HEK293 (cell line): Measurements from ENCODE around the gene CNRIP1.

Experiments
- CTCF ChIA-PET: fragments of 350-600 bp; formaldehyde crosslinking; extraction: SDS; loops from one replicate; lab custom pipeline; 2021; ENCODE audit warnings: antibody characterized with exemption; lab: Yijun Ruan, JAX
- POLR2A ChIA-PET: fragments of 300-600 bp; formaldehyde crosslinking; extraction: SDS; loops from one replicate; lab custom pipeline; 2020; ENCODE audit warnings: antibody characterized with exemption, inconsistent platforms; lab: Yijun Ruan, JAX
- H3K27ac ChIP-seq: fragments of 200-500 bp; sonication (Bioruptor generic); 2 replicates; pipeline ENCODE4 v1.5.1; 2014; ENCODE audit warnings: low read depth, low read length, control low read depth, inconsistent platforms; ENCODE audit errors: extremely low read depth
- H3K36me3 ChIP-seq, 2 experiments: fragments of 200-500 bp in 1 of 2; sonication (Bioruptor generic) in 1 of 2; 1 replicate in 1 of 2; 2 replicates in 1 of 2; pipeline ENCODE4 v1.5.1; 2014 to 2017; ENCODE audit warnings: inconsistent platforms in 2 of 2, low read length in 2 of 2; ENCODE audit not compliant: control insufficient read depth in 2 of 2, insufficient read depth in 1 of 2
- H3K4me1 ChIP-seq: fragments of 200-500 bp; sonication (Bioruptor generic); 2 replicates; pipeline ENCODE4 v1.5.1; 2014; ENCODE audit warnings: mild to moderate bottlenecking, low read length, inconsistent platforms; ENCODE audit not compliant: control insufficient read depth, insufficient read depth
- H3K4me3 ChIP-seq: 2 replicates; pipeline ENCODE4 v1.5.1; 2011; ENCODE audit warnings: low read depth, mild to moderate bottlenecking, control low read depth, low read length, moderate library complexity
- H3K9me3 ChIP-seq: fragments of 200-500 bp; sonication (Bioruptor generic); 2 replicates; pipeline ENCODE4 v1.5.1; 2014; ENCODE audit warnings: low read depth, low read length, inconsistent platforms; ENCODE audit not compliant: control insufficient read depth, insufficient read depth
- GFI1B ChIP-seq: fragments of 450-650 bp; formaldehyde crosslinking; IDR thresholded peaks from 2 replicates; pipeline ENCODE4 v1.5.1; 2016; ENCODE audit warnings: missing biosample characterization, missing genetic modification characterization
- HOXC10 ChIP-seq: sonication (generic); formaldehyde crosslinking; IDR thresholded peaks from 2 replicates; pipeline ENCODE4 v1.8.1; 2023; ENCODE audit warnings: mild to moderate bottlenecking, missing genetic modification reagents
- KLF10 ChIP-seq: fragments of 450-650 bp; IDR thresholded peaks from 2 replicates; pipeline ENCODE4 v1.5.1; 2018; ENCODE audit warnings: missing biosample characterization, mild to moderate bottlenecking, missing genetic modification characterization
- MEIS1 ChIP-seq: sonication (generic); formaldehyde crosslinking; IDR thresholded peaks from 2 replicates; pipeline ENCODE4 v1.8.1; 2022; ENCODE audit warnings: missing genetic modification reagents, mild to moderate bottlenecking, borderline replicate concordance
- MZF1 ChIP-seq: fragments of 450-650 bp; formaldehyde crosslinking; IDR thresholded peaks from 2 replicates; pipeline ENCODE4 v1.5.1; 2017; ENCODE audit warnings: missing biosample characterization, missing genetic modification characterization, borderline replicate concordance
- PRDM2 ChIP-seq: fragments of 450-650 bp; formaldehyde crosslinking; IDR thresholded peaks from 2 replicates; pipeline ENCODE4 v1.5.1; 2016; ENCODE audit warnings: missing biosample characterization, missing genetic modification characterization, borderline replicate concordance
- YY2 ChIP-seq: fragments of 450-650 bp; formaldehyde crosslinking; IDR thresholded peaks from 2 replicates; pipeline ENCODE4 v1.5.1; 2016; ENCODE audit warnings: missing biosample characterization, missing genetic modification characterization
- ZBTB20 ChIP-seq: fragments of 450-650 bp; formaldehyde crosslinking; IDR thresholded peaks from 2 replicates; pipeline ENCODE4 v1.5.1; 2016; ENCODE audit warnings: missing biosample characterization, missing genetic modification characterization
- ZBTB49 ChIP-seq: fragments of 450-650 bp; formaldehyde crosslinking; IDR thresholded peaks from 2 replicates; pipeline ENCODE4 v1.5.1; 2016; ENCODE audit warnings: missing biosample characterization, missing genetic modification characterization, low read depth
- ZNF114 ChIP-seq: fragments of 450-650 bp; formaldehyde crosslinking; IDR thresholded peaks from 2 replicates; pipeline ENCODE4 v1.5.0; 2017; ENCODE audit warnings: missing biosample characterization, missing genetic modification characterization
- ZNF155 ChIP-seq: fragments of 450-650 bp; formaldehyde crosslinking; IDR thresholded peaks from 2 replicates; pipeline ENCODE4 v1.5.1; 2016; ENCODE audit warnings: missing biosample characterization, missing genetic modification characterization
- ZNF18 ChIP-seq: fragments of 450-650 bp; formaldehyde crosslinking; IDR thresholded peaks from 2 replicates; pipeline ENCODE4 v1.5.1; 2016; ENCODE audit warnings: missing biosample characterization, missing genetic modification characterization
- ZNF248 ChIP-seq: fragments of 450-650 bp; formaldehyde crosslinking; IDR thresholded peaks from 2 replicates; pipeline ENCODE4 v1.5.1; 2017; ENCODE audit warnings: missing biosample characterization, missing genetic modification characterization
- ZNF274 ChIP-seq, 2 experiments: fragments of 200-500 bp in 1 of 2; fragments of 450-650 bp in 1 of 2; sonication (Bioruptor generic) in 1 of 2; formaldehyde crosslinking in 1 of 2; IDR thresholded peaks; 2 replicates each; pipeline versions ENCODE4 v1.5.1 to v1.6.1; 2014 to 2016; ENCODE audit warnings: borderline replicate concordance in 1 of 2, inconsistent platforms in 1 of 2, low read length in 1 of 2, missing biosample characterization in 1 of 2, missing genetic modification characterization in 1 of 2
- ZNF302 ChIP-seq: fragments of 450-650 bp; formaldehyde crosslinking; IDR thresholded peaks from 2 replicates; pipeline ENCODE4 v1.5.1; 2016; ENCODE audit warnings: missing biosample characterization, missing genetic modification characterization, low read depth
- ZNF354C ChIP-seq: fragments of 450-650 bp; formaldehyde crosslinking; IDR thresholded peaks from 2 replicates; pipeline ENCODE4 v1.5.1; 2016; ENCODE audit warnings: missing biosample characterization, missing genetic modification characterization, low read depth, borderline replicate concordance
- ZNF416 ChIP-seq: fragments of 450-650 bp; formaldehyde crosslinking; IDR thresholded peaks from 2 replicates; pipeline ENCODE4 v1.5.1; 2016; ENCODE audit warnings: missing biosample characterization, missing genetic modification characterization
- ZNF433 ChIP-seq: fragments of 450-650 bp; formaldehyde crosslinking; IDR thresholded peaks from 2 replicates; pipeline ENCODE4 v1.5.1; 2016; ENCODE audit warnings: missing biosample characterization, missing genetic modification characterization, low read depth
- ZNF623 ChIP-seq: fragments of 450-650 bp; formaldehyde crosslinking; IDR thresholded peaks from 2 replicates; pipeline ENCODE4 v1.5.1; 2016; ENCODE audit warnings: missing biosample characterization, missing genetic modification characterization
- ZNF654 ChIP-seq: fragments of 450-650 bp; formaldehyde crosslinking; IDR thresholded peaks from 2 replicates; pipeline ENCODE4 v1.5.1; 2016; ENCODE audit warnings: low read depth, missing biosample characterization, missing genetic modification characterization
- ZSCAN5A ChIP-seq: fragments of 450-650 bp; formaldehyde crosslinking; IDR thresholded peaks from 2 replicates; pipeline ENCODE4 v1.5.1; 2016; ENCODE audit warnings: missing biosample characterization, missing genetic modification characterization

CNRIP1 gene

GRCh38 chr2:68352651-68353391, 33.1 kb upstream of the CNRIP1 start:
- TF ChIP-seq ZNF274 (IDR thresholded peaks at IDR 0.05; ENCODE audit: low read length) (no peak), ZNF274 (tag by site-specific recombination; IDR thresholded peaks at IDR 0.05; ENCODE audit: borderline replicate concordance) (no peak), HOXC10 (no peak), MEIS1 (no peak), ZNF416 (tag by site-specific recombination) (no peak)
- CTCF ChIA-PET: interaction anchor here (0.7 to 1.0 kb wide), 2 partner anchors 13 to 89 kb away, joined by 3 read pairs; partner anchors contain the start of gene PLEK
- POLR2A ChIA-PET: no interaction called here
- H3K27ac ChIP-seq: no peak overlapping the region
- no peak overlapping the region for H3K4me3 ChIP-seq
- H3K9me3 ChIP-seq: no peaks in the 10 kb centered on the region
- no peaks in the 10 kb centered on the region for H3K36me3 ChIP-seq
- no peaks in the 10 kb centered on the region for H3K4me1 ChIP-seq

GRCh38 chr2:68351997-68352396, 32.2 kb upstream of the CNRIP1 start:
- H3K9me3 ChIP-seq: no peaks in the 10 kb centered on the region

More at GRCh38 chr2:68351997-68352396, 32.2 kb upstream of the CNRIP1 start:
- CTCF ChIA-PET: interaction anchor here (1.0 kb wide), 2 partner anchors 9 to 14 kb away, joined by 3 read pairs; partner anchors contain the start of gene PLEK
- Histone ChIP-seq H3K36me3 (no peaks in the 10 kb centered on the region), H3K27ac (no peak overlapping the region), H3K4me1 (no peaks in the 10 kb centered on the region), H3K4me3 (no peak overlapping the region)
- POLR2A ChIA-PET: no interaction called here
- TF ChIP-seq PRDM2: no peak
- TF ChIP-seq ZNF114 (tag by site-specific recombination): no peak
- no peak for TF ChIP-seq ZNF433 (tag by site-specific recombination)
- TF ChIP-seq MZF1 (tag by site-specific recombination): no peak
- TF ChIP-seq ZNF354C (tag by site-specific recombination): no peak
- no peak for TF ChIP-seq ZNF248 (tag by site-specific recombination)
- TF ChIP-seq GFI1B (tag by site-specific recombination): no peak
- no peak for TF ChIP-seq ZNF274 (IDR thresholded peaks at IDR 0.05; ENCODE audit: low read length)
- TF ChIP-seq ZNF274 (tag by site-specific recombination; IDR thresholded peaks at IDR 0.05; ENCODE audit: borderline replicate concordance): no peak
- no peak for TF ChIP-seq ZNF155 (tag by site-specific recombination)
- no peak for TF ChIP-seq ZBTB49
- TF ChIP-seq KLF10 (tag by site-specific recombination): no peak
- TF ChIP-seq ZNF654 (tag by site-specific recombination): no peak
- no peak for TF ChIP-seq ZSCAN5A (tag by site-specific recombination)
- no peak for TF ChIP-seq YY2
- TF ChIP-seq ZNF18 (tag by site-specific recombination): no peak
- TF ChIP-seq ZNF623 (tag by site-specific recombination): no peak
- no peak for TF ChIP-seq ZNF302 (tag by site-specific recombination)
- TF ChIP-seq ZBTB20 (tag by site-specific recombination): no peak
